Aorta (tissue), 5 donors: ENCODE measurements around the gene SHFL. TPM values are rescaled to one million over a fixed set of nuclear protein-coding genes. Genes with fewer than 3 reads are reported as not detected.

ENCODE experiments used
- ATAC-seq: fragments of 200-7000 bp; cut with Tn5 transposase; one replicate; pipeline ENCODE4 v1.9.1; 2022; ENCODE audit warnings: moderate library complexity; ENCODE audit not compliant: low FRiP score
- DNase-seq, 2 donors: peaks; one replicate each; pipeline ENCODE4 v3.0.0-alpha.2; 2020
- H3K27ac ChIP-seq, 2 donors: one replicate each; pipeline ENCODE4 v1.5.1; 2013; ENCODE audit warnings: low read length in 2 of 2, mild to moderate bottlenecking in 2 of 2, moderate library complexity in 2 of 2, control low read depth in 1 of 2, inconsistent platforms in 1 of 2, low read depth in 1 of 2
- H3K27me3 ChIP-seq, 2 donors: one replicate each; pipeline ENCODE4 v1.6.1; 2013; ENCODE audit warnings: control low read depth in 1 of 2, low read length in 1 of 2, mild to moderate bottlenecking in 1 of 2, moderate library complexity in 1 of 2; ENCODE audit not compliant: insufficient read depth in 2 of 2, control insufficient read depth in 1 of 2
- H3K36me3 ChIP-seq, 2 donors: one replicate each; pipeline ENCODE4 v1.6.1; 2013; ENCODE audit warnings: control low read depth in 1 of 2, low read length in 1 of 2, mild to moderate bottlenecking in 1 of 2; ENCODE audit not compliant: insufficient read depth in 2 of 2, control insufficient read depth in 1 of 2
- H3K4me1 ChIP-seq, 2 donors: one replicate each; pipeline ENCODE4 v1.6.1; 2013; ENCODE audit warnings: low read length in 2 of 2, control low read depth in 1 of 2, mild to moderate bottlenecking in 1 of 2, moderate library complexity in 1 of 2; ENCODE audit not compliant: insufficient read depth in 2 of 2, control insufficient read depth in 1 of 2
- H3K4me3 ChIP-seq, 2 donors: one replicate each; pipeline ENCODE4 v1.5.1; 2013; ENCODE audit warnings: low read length in 2 of 2, control low read depth in 1 of 2, mild to moderate bottlenecking in 1 of 2
- H3K9me3 ChIP-seq: one replicate; pipeline ENCODE4 v1.6.1; 2013; ENCODE audit warnings: mild to moderate bottlenecking, low read length; ENCODE audit not compliant: control insufficient read depth
- WGBS, 2 donors: extraction: QIAGEN DNeasy Blood & Tissue Kit; methylation state at CpG; one replicate each; pipeline ENCODE4 v1.1.7; 2013; 5-methylcytosine and 5-hydroxymethylcytosine counted together
- intact Hi-C, 2 donors: fragments of 100-400 bp; cut with DNase I; formaldehyde crosslinking; loops; one replicate each; pipeline versions ENCODE4 v1.14.2 to v1.15.0; 2022
- polyA plus RNA-seq, 2 donors: library from polyadenylated mRNA; stranded (reverse); fragments of 200-250 nt; gene quantifications; one replicate each; pipeline ENCODE4 v1.2.3, GENCODE V29; 2013
- total RNA-seq, 2 donors: library from RNA; stranded (reverse); fragmentation: NEBNext Ultra II Directional; extraction: Animal tissue kit (Norgen Biotek cat#: 25700); gene quantifications; one replicate each; pipeline ENCODE4 v1.2.1, GENCODE V29; 2021
- donor health status: healthy with polysubstance abuse.
- donor health status: Bipolar disorder and iron deficiency.
- donor health status: DM: no; HTN: no; CAD: no.
- donor health status: DM: no; HTN: no; CAD: no.
- donor health status: DM: yes; HTN: yes; CAD: no.

SHFL gene
- total and polyA plus RNA-seq, 4 donors: 20.3 to 70.2 (median 41.3) TPM

DNA sequence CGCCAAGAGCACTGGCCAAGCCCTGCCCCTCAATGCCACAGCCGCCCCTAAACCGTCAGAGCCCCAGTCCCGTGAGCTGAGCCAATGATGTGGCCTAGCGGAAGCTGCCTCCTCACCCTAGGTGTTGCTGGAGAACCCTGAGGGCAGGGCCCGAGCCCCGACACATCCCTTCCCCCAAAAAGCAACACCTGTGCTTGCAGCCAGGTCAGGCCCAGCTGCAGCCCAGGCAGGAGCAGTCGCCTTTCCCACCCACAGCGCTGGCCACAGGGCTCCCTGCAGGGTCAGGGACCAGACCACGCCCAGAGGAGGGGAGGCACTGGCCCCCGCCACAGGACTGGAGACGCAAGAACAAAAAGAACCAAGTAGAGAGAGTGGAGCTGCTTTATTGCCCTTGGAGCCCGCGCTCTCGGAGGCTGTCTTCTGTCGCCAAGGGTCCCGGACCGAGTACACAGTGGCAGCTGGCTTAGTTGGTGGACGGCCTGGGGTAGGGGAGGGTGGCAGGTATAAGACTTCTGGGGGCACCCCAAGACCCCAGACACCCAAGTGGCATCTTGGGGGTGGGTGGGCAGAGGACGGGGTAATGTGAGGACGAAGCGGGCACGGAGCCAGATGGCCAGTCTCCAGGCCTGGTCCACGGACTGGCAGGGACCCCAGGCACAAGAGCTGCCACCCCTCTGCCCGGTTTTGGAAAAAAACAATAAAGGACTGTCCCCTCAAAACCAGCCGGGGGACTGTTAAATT, 28.7 kb downstream of the SHFL start:
- ATAC-seq (no peak), DNase-seq (peak in 1 of 2 donors; percentile 50)
- Histone ChIP-seq H3K27me3 (no peaks in the 10 kb centered on the region), H3K4me1 (no peaks in the 10 kb centered on the region), H3K4me3 (no peak overlapping the region), H3K9me3 (no peaks in the 10 kb centered on the region), H3K36me3 (peaks cover 0 to 3% of the 10 kb centered on the region in 2 donors), H3K27ac (no peak overlapping the region)
- WGBS, 2 donors: 66 to 72% methylated on average over 26 of the region's 26 CpGs
- intact Hi-C loops: loop anchor here in 1 of 2 donors (10.0 kb wide), 1 partner anchor 180 kb away; the partner anchor contains the start of gene OLFM2

DNA sequence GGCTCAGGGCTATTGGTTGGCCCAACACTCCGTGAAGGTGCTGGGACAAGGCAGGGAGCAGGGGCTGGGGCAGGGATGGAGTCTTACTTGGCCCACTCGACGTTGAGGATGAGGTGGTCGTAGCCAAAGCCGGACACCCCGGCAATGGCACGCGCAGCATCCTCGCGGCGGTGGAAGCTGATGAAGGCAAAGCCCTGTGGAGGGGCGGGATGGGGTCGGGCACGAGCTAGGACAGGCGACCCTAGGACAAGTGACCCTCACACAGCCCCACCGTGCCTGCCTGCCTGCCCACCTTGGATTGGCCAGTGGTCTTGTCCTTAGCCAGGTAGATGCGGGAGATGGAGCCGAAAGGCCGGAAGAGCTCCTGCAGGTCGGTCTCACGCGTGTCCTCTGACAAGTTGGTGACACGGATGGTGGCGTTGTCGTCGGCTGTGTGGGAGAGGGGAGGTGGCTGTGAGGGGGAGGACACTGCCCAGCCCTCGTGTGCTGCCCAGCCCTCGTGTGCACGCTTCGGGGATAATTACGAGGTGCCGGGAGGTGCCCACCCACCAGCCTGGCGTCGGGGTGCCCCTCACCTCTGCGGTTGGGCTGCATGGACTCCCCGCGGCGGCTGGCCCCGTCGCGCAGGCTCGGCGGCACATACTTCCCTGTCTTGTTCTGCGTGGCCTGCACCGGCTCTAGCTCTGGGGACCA, 29.4 kb downstream of the SHFL start:
- intact Hi-C loops: loop anchor here in 1 of 2 donors (10.0 kb wide), 1 partner anchor 181 kb away; the partner anchor contains the start of gene OLFM2
- H3K27me3 ChIP-seq: no peaks in the 10 kb centered on the region
- H3K36me3 ChIP-seq: peaks cover 0 to 2% of the 10 kb centered on the region in 2 donors
- H3K4me3 ChIP-seq: no peak overlapping the region
- H3K4me1 ChIP-seq: no peaks in the 10 kb centered on the region
- 86 to 88% methylated on average over 45 of the region's 45 CpGs for WGBS, 2 donors
- ATAC-seq (no peak), DNase-seq (peak in 1 of 2 donors; percentile 50)
- H3K9me3 ChIP-seq: no peaks in the 10 kb centered on the region
- no peak overlapping the region for H3K27ac ChIP-seq

DNA sequence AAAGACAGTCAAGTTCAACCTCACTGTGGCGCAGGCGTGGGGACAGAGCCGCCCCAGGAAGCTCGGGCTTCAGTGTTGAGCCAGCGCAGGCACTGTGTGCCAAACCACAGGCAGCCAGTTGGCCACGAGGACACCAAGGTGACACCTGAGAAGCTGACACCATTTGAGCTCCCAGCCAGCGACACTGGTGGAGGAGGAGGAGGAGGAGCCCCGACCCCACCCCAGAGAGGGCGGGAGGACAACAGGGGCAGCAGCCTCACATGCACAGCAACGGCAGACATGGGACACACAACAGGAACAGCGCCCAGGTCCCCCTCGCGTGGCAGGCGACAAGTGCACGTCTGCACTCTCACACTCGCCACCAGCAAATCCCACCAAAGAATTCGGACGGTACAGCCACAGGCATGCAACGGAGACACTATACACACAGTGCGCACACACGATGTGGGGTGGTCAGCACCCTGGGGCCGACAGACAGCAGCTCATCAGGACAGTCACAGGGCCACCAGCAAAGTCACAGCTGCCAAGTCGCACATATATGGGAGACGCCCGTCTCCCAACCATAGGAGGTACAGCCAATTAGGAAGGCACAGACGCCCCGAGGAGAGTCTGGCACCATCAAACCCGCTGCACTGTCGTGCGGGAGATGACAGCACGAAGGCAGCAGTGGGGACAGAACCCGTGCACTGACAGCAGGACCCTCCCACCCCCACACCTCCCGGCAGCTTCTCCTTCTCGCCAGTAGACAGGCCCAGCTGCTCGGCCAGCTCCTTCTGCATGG, 30.2 kb downstream of the SHFL start:
- intact Hi-C loops: loop anchor here in 1 of 2 donors (10.0 kb wide), 1 partner anchor 181 kb away; the partner anchor contains the start of gene OLFM2
- Histone ChIP-seq H3K27ac (no peak overlapping the region), H3K4me1 (no peaks in the 10 kb centered on the region), H3K27me3 (no peaks in the 10 kb centered on the region), H3K9me3 (no peaks in the 10 kb centered on the region), H3K36me3 (peaks cover 0 to 2% of the 10 kb centered on the region in 2 donors), H3K4me3 (no peak overlapping the region)
- no peak for DNase-seq
- 82 to 86% methylated on average over 35 of the region's 35 CpGs for WGBS, 2 donors
- ATAC-seq: no peak

- intact Hi-C loops: loop anchor here in 1 of 2 donors (10.0 kb wide), 1 partner anchor 182 kb away; the partner anchor contains the start of gene OLFM2
- H3K27me3 ChIP-seq: no peaks in the 10 kb centered on the region
These were observed 30.9 kb downstream of the SHFL start for GRCh38 chr19:10116866-10117616.

GRCh38 chr19:10118960-10119359, 32.8 kb downstream of the SHFL start:
- intact Hi-C loops: loop anchor here in 1 of 2 donors (10.0 kb wide), 1 partner anchor 184 kb away; the partner anchor contains the start of gene OLFM2
- Histone ChIP-seq H3K36me3 (peaks cover 0 to 2% of the 10 kb centered on the region in 2 donors), H3K27ac (no peak overlapping the region), H3K4me3 (peak overlapping the region; percentile 58 to 64), H3K27me3 (no peaks in the 10 kb centered on the region), H3K9me3 (no peaks in the 10 kb centered on the region), H3K4me1 (no peaks in the 10 kb centered on the region)
- ATAC-seq (no peak), DNase-seq (no peak)
- WGBS, 2 donors: 45% methylated on average over 12 of the region's 12 CpGs

More at GRCh38 chr19:10116866-10117616, 30.9 kb downstream of the SHFL start:
- H3K4me1 ChIP-seq: no peaks in the 10 kb centered on the region
- DNase-seq (no peak), ATAC-seq (no peak)
- no peak overlapping the region for H3K27ac ChIP-seq
- peaks cover 0 to 2% of the 10 kb centered on the region in 2 donors for H3K36me3 ChIP-seq
- H3K9me3 ChIP-seq: no peaks in the 10 kb centered on the region
- 90 to 92% methylated on average over 21 of the region's 21 CpGs for WGBS, 2 donors
- H3K4me3 ChIP-seq: no peak overlapping the region

DNA sequence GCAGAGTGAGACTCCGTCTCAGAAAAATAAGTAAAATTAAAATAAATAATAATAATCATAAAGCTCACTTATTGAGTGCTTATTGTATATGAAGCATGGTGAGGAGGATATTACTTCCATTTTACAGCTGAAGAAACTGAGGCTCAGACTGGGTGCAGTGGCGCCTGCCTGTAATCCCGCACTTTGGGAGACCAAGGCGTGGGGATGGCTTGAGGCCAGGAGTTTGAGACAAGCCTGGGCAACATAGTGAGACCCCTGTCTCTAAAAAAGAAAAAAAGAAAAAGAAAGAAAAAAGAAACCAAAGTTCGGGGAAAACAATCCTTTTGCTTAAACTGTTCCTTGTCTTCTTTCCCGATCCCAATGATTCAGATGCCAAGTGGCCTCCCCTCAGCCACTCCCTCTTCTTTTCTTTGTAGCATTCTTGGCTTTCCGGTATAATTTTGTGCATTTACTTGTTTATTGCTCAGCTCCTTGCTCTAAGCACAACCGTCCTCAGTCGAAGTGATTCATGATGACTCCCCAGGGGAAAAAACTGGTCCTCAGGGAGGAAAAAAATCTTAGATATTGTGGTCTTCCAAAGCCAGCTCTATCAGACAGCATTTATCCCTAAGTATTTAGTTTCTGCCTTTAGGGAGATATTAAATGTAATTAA, 34.5 kb downstream of the SHFL start:
- Histone ChIP-seq H3K36me3 (peaks cover 0 to under 1% of the 10 kb centered on the region in 2 donors), H3K4me3 (no peak overlapping the region), H3K9me3 (no peaks in the 10 kb centered on the region), H3K27ac (no peak overlapping the region), H3K27me3 (no peaks in the 10 kb centered on the region), H3K4me1 (no peaks in the 10 kb centered on the region)
- intact Hi-C loops: no loop called here
- no peak for DNase-seq
- WGBS, 2 donors: 47 to 49% methylated on average over 9 of the region's 9 CpGs
- ATAC-seq: no peak

DNA sequence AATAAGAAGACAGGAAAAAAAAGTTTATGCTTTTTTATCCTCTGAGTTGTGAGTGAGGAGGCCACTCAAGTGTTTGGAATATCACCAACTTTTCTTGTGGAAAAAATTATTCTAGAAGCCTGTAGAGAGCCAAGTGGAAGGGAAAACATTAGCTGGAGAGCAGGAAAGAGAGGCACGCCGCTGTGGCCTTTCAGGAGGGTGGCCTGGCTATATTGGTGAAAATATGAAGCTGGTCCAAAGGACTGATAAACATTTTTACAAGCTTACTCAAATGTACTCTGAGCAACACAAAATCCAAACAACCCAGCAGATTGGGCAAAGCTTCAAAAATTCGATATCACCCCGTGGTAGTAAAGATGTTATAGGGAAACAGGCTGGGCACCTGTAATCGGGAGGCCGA, 35.9 kb downstream of the SHFL start:
- Histone ChIP-seq H3K4me1 (no peaks in the 10 kb centered on the region), H3K27me3 (no peaks in the 10 kb centered on the region), H3K27ac (peak overlapping the region; percentile 60 to 84), H3K36me3 (no peaks in the 10 kb centered on the region), H3K9me3 (no peaks in the 10 kb centered on the region), H3K4me3 (no peak overlapping the region)
- peak in 1 of 2 donors; percentile 67 for DNase-seq
- WGBS, 2 donors: 5 to 6% methylated on average over 6 of the region's 6 CpGs
- intact Hi-C loops: no loop called here
- ATAC-seq: peak; percentile 51
